SU-DHL-6 (cell line): ENCODE data around the gene NFIB.

ENCODE experiments used
- CTCF ChIP-seq: fragments of 200-600 bp; sonication (generic); IDR thresholded peaks from one replicate; pipeline ENCODE4 v1.5.1; 2017; ENCODE audit warnings: antibody characterized with exemption, mild to moderate bottlenecking, low read length, moderate library complexity; ENCODE audit not compliant: insufficient read depth, poor library complexity, severe bottlenecking
- EZH2phosphoT487 ChIP-seq: fragments of 200-600 bp; sonication (generic), shearing (Covaris generic); conservative IDR thresholded peaks from 2 replicates; pipeline ENCODE4 v1.6.1; 2018; ENCODE audit warnings: mild to moderate bottlenecking, antibody characterized with exemption, low read length, moderate library complexity, mixed read lengths

DNA sequence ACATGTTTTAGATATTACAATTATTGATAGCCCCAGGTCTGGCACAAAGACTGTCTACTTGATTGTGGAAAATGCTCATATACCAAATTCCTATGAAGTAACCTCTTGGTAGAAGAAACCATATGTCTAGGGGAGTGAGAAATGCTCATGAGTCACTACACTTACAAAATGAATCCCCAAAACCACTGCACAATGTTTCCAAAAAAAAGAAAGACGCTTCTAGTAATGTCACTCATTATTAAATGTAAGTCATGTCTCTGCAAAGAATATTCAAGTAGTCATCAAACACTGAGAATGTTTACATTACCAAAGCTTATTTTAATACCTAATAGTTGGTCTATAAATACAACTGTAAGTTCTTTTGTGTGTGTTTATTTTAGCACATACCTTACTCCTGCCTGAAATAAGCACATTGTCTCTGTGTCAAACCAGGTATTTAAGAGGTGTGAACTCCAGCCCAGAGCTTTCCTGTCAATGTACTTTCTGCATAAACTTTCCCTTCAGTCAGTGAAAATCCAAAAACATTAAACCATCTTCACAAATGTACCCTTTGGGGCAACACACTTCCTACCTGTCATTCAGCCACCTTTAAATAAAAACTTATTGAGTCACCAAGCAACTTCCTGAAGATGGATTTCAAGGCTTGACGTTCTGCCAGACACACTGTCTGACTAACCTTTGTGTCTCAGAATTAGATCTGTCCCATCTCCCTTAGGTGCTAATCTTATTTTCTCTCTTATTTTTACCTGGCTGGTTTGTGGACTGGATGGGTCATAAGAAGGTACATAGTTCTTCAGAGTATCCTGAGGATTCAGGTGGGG lies 194.0 kb downstream of the NFIB start:
- no peak for TF ChIP-seq CTCF
- no peak for TF ChIP-seq EZH2phosphoT487
